HL-60/S4 treated with retinoic acid at 250 ng/mL for 4 days and 3 days (cell line): ENCODE results near the gene MAST4.

ENCODE experiments used
- in situ Hi-C: fragments of 300-500 bp; cut with MboI; formaldehyde crosslinking; loops from 2 replicates; pipeline ENCODE4 v1.7.0; 2022; ENCODE audit warnings: low sequenced_read_pairs

The MAST4 gene

DNA sequence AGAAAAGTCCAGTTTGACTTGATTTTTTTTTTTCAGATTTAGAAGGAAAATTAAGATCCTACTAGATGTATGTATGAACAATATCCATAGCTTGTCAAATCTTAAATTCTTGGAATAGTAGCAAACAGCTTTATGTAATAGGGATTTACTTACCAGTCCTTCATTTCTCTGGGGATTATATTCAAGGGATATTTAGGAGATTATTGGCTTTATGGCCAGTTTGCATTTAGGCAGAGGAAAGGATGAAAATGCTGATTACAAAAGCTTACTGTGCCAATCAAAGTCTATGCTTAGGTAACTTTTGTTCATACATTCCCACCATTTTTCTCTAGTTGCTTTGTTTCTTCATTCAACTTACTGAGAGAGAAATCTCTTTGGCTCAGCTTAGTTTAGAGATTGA is 47.9 kb downstream of the MAST4 start:
- in situ Hi-C loops: no loop called here

- in situ Hi-C loops: no loop called here
Measured at GRCh38 chr5:66645039-66645438, 48.8 kb downstream of the MAST4 start.

- in situ Hi-C loops: no loop called here
Measured at GRCh38 chr5:66646570-66646969, 50.4 kb downstream of the MAST4 start.

- in situ Hi-C loops: no loop called here
Measured at GRCh38 chr5:66647146-66647856, 51.1 kb downstream of the MAST4 start.

DNA sequence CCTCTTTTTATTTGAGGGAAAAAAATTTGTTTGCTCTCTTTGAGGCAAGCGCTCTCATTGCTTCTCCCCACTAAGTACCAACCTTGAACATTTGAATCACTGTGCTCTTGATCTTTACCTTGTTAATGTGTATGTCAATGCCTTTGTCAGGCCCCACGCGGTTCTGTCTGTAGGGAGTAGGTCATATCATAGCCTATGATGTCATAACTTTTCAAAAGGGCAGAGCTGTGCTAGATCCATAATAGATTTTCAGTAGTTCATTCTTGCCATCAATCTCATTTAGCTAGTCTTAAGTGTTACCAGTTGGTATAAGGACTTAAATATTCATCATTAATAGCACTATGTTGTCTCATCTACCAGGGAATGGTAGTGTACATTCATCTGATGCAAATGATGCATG is 56.6 kb downstream of the MAST4 start:
- in situ Hi-C loops: no loop called here

GRCh38 chr5:66653325-66653724 is 57.1 kb downstream of the MAST4 start:
- in situ Hi-C loops: no loop called here

GRCh38 chr5:66655395-66656324 is 59.5 kb downstream of the MAST4 start:
- in situ Hi-C loops: no loop called here

DNA sequence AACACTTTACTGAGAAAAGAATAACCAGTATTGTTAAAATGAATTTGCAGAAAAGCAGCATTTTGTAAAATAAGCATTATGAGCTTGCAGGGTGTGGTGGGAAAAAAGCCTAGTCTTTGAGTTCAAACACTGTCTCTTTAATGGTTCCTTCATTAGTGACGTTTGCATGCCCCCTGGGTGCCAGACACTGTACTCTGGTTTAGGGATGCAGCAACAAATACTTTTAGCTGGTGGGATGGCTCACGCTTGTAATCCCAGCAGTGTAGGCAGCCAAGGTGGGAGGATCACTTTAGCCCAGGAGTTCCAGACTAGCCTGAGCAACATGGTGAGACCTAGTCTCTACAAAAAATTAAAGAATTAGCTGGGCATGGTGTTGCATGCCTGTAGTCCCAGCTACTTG is 62.3 kb downstream of the MAST4 start:
- in situ Hi-C loops: no loop called here

GRCh38 chr5:66659780-66660179 is 63.6 kb downstream of the MAST4 start:
- in situ Hi-C loops: no loop called here

DNA sequence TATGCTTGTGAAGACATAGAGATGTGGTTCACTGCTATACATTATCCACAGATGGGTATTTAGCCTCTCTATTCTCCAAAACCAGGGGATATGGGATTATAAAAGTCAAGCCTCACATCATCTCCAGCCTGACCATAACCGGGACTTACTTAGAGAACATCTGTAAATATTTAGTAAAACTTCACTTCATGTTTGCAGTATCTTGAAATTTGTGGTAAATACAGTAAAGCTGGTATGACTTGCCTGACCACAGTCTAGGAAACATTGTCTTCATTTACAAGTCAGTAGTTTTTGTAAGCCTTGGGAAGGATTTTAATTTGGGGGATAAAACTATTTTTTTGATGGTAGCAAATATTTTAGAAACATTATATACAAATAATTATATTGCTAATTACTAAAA is 64.2 kb downstream of the MAST4 start:
- in situ Hi-C loops: no loop called here

DNA sequence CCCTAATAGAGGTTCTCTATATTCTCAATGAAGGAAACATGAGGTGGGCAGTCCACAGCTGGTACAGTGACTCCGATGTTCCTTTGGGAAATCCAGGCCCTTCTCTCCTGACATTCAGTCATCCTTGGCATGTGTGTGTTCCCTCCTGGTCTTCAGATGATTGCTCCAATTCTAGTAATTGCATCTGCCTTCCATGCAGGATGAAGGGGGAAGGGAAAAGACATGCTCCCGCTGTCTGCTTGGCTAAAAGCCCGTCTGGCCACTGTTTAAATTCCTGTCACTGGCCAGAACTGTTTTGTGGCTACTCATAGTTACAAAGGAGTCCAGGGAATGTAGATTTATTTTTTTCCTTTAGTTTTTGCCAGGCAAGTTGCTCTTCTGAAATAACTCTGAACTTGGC is 65.0 kb downstream of the MAST4 start:
- in situ Hi-C loops: no loop called here

DNA sequence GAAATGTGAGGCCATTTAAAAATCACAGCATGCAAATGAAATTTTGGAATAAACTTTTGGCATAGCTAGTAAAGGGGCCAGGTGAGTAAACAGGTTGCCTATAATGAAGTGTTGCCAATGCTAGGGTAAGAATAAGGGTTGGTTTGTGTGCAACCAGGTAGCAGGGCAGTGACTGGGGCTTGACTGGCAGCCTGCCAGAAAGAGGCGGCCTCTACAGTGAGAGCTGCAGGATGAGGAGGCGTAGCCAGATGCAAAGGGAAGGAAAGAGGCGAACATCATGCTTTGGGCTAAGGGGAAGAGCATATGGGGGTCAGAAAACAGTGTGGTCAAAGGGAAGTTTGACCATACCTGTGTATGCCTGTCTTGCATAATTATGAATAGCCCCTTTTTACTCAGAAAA is 70.6 kb downstream of the MAST4 start:
- in situ Hi-C loops: no loop called here

DNA sequence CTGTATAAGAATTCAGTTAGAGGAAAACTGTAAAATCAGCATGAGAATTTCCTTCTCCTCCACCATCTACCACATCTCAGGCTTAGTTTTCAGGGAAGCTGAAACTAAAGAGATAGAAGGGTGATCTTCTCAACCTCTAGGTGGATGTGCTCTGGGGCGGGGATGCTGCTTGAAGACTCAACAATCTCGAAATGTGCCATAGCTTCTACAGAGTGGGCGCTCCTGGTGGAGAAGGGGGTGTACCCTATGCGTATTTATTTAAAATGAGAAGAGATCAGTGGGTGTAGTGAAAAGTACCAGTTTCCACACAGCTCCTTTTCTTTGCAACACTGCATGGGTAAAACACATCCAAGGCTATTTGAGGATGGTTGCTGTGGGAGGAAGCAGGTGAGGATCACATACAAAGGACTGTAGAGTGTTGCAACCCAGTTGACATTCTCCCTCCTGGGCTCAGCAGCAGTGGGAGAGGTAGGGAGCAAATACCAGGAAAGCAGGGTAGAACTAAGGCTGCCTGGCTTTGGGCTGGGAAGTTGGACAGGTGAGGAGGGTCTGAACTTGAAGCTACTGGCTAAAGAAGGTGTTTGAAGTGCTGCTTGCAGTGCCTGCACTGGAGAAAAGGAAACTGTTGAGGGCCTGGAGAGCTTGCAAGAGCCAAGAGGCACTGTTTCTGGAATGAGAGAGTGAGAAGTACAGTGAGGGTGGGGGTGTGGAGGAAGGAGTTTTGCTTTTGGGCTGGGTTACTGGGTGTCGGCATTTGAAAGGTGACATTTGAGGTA is 73.1 kb downstream of the MAST4 start:
- in situ Hi-C loops: no loop called here

DNA sequence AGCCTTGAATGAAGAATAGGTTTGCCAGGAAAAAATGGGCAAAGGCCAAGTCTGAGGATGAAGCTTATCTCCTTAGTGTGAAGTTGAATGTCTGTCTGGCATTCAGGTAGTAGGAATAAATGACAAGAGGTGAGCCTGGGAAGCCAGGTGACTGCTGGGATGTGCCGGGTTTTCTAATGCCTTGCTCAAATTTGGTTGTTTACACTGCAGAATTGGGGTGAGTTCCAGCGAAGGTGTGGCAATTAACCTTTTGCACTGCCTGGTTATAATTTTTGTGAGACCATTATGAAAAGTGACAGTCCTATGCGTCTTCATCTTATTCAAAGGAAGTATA is 73.6 kb downstream of the MAST4 start:
- in situ Hi-C loops: no loop called here

GRCh38 chr5:66671305-66671704 is 75.1 kb downstream of the MAST4 start:
- in situ Hi-C loops: no loop called here

GRCh38 chr5:66674802-66675201 is 78.6 kb downstream of the MAST4 start:
- in situ Hi-C loops: no loop called here

- in situ Hi-C loops: no loop called here
Measured at GRCh38 chr5:66675406-66675805, 79.2 kb downstream of the MAST4 start.

DNA sequence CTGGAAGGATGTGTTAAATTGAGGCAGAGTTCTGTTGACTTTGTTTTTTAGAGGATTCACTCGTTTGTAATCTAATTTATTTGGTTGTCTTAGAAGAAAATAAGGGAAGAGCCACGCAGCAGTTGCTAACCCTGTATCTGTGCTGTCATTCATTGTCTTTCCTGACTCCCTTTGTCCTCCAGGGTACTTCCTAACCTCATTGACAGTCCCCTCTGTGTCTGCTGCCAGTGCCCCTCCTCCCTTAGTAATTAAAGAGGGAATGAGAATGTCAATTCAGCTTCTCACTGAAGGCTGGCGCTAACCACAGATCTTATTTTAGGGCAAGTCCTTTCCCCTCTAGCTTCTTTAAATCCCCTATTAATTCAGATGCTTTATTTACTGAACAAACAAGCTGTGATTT is 84.0 kb downstream of the MAST4 start:
- in situ Hi-C loops: no loop called here

GRCh38 chr5:66680804-66681203 is 84.6 kb downstream of the MAST4 start:
- in situ Hi-C loops: no loop called here

GRCh38 chr5:66684663-66685062 is 88.5 kb downstream of the MAST4 start:
- in situ Hi-C loops: no loop called here

GRCh38 chr5:66689522-66690220 is 93.5 kb downstream of the MAST4 start:
- in situ Hi-C loops: no loop called here
